ENCODE data around the gene XPOT.
"Not testable (repeated sequence)": the region's sequence is repeated elsewhere in the genome, so short reads cannot be mapped to it uniquely, and the experiment has no call there.

Gene XPOT, protein sequence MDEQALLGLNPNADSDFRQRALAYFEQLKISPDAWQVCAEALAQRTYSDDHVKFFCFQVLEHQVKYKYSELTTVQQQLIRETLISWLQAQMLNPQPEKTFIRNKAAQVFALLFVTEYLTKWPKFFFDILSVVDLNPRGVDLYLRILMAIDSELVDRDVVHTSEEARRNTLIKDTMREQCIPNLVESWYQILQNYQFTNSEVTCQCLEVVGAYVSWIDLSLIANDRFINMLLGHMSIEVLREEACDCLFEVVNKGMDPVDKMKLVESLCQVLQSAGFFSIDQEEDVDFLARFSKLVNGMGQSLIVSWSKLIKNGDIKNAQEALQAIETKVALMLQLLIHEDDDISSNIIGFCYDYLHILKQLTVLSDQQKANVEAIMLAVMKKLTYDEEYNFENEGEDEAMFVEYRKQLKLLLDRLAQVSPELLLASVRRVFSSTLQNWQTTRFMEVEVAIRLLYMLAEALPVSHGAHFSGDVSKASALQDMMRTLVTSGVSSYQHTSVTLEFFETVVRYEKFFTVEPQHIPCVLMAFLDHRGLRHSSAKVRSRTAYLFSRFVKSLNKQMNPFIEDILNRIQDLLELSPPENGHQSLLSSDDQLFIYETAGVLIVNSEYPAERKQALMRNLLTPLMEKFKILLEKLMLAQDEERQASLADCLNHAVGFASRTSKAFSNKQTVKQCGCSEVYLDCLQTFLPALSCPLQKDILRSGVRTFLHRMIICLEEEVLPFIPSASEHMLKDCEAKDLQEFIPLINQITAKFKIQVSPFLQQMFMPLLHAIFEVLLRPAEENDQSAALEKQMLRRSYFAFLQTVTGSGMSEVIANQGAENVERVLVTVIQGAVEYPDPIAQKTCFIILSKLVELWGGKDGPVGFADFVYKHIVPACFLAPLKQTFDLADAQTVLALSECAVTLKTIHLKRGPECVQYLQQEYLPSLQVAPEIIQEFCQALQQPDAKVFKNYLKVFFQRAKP

DNA sequence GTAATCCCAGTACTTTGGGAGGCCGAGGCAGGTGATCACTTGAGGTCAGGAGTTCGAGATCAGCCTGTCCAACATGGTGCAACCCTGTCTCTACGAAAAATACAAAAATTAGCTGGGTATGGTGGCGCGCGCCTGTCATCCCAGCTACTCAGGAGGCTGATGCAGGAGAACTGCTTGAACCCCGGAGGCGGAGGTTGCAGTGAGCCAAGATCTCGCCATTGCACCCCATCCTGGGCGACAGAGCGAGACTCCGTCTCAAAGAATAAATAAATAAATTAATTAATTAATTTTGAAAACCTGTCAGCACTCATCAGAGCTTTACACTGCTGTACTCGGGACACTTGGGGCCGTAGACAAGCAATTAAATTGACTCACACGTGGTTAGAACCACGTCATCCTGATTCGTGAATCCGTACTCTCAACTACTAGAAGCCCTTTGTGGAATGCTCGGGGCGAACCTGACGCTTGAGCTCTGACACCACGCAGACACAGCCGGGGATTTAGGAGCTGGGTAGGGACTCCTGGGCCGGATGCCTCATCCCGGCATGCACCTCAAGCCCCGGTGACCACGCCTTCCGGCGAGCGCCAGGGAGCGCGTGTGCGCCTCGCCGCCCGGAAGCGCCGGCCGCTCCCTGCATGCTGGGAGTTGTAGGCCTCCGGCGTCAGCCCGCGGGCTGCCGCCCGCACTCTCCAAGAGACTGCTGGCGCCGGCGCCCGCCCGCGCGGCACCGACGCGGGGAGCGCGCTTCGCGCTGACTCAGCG is at the start of gene XPOT:
Gene XPOT (plus strand): TSS at position 686 of the 763 bp plus-strand sequence. CDS start 5,644 bp downstream, outside the sequence.
- peak; percentile 88 for DNase-seq (ENCODE audit: low read depth)

DNA sequence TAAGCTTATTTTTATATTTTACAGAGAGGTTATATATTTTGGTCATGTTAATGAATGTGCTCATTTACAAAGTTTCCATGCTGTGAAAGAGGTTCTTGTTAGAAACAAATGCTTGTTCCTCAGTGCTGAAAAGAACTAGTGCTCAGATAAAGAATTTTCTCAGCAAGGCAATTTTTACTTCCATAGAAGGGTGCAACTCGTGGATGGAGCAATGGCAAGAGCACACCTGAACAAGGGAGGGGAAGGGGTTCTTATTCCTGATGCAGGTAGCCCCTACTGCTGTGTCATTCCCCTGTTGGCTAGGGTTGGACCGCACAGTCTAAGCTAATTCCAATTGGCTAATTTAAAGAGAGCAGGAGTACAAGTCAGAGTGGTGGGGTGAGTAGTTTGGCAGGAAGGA is 48.0 kb upstream of the XPOT start:
- DNase-seq (ENCODE audit: low read depth), result not testable (repeated sequence)

- DNase-seq (ENCODE audit: low read depth), result not testable (repeated sequence)
Observed at GRCh38 chr12:64361173-64361572, 43.0 kb upstream of the XPOT start.

DNA sequence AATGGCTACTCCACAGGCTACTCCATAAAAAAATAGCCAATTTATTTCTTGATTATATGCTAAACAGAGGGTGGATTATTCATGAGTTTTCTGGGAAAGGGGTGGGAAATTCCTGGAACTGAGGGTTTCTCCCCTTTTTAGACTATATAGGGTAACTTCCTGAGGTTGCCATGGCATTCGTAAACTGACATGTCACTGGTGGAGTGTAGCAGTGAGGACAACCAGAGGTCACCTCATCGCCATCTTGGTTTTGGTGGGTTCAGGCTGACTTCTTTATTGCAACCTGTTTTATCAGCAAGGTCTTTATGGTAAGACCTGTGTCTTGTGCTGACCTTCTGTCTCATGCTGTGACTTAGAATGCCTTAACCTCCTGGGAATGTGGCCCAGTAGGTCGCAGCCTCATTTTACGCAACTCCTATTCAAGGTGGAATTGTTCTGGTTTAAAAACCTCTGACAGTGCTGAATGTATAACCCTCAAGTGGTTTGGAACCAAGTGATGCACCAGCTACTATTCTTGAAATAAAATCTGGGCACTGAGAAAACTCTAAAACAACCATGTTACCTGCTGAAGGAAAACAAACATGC is 41.4 kb upstream of the XPOT start:
- no peak for DNase-seq (ENCODE audit: low read depth)

DNA sequence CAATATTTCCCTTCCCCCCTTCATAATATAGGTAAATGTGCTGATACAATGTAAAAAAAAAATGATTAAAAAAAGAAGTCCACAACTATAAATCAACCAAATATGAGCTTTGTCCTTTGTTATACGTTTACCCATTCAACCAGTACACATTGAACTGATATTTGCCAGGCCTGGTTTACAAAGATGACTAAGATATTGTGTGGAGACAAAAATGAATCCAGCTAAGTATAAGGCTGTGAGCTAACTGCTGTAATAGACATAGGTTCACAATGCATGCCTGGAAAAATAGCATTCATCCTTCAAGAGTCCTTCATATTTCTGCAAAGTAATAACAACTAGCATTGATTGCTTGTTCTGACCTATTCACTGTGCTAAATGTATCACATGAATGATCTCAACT is 20.5 kb upstream of the XPOT start:
- DNase-seq (ENCODE audit: low read depth), result no peak

- DNase-seq (ENCODE audit: low read depth), result no peak
Observed at GRCh38 chr12:64385019-64385418, 19.2 kb upstream of the XPOT start.

- DNase-seq (ENCODE audit: low read depth), result no peak
Observed at GRCh38 chr12:64385468-64385867, 18.7 kb upstream of the XPOT start.

DNA sequence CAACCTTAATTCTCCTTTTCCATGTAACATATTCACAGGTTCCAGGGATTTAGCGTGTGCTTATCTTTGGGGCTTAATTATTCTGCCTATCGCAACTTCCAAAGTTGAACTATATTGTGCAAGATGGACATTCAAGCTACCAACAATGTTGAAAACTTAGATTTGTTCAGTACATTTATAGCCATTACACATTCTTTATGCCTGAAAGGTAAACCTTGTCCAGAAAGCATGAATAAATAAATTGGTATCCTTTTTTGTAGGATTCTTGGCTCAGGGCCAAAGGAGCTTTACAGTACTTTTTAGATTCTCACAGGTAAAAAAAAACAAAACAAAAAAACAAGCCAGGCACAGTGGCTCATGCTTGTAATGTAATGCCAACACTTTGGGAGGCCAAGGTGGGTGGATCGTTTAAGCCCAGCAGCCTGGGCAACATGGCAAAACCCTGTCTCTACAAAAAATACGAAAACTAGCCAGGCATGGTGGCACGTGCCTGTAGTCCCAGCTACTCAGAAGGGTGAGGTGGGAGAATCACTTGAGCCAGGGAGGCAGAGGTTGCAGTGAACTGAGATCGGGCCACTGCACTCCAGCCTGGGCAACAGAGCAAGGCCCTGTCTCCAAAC is 16.9 kb upstream of the XPOT start:
- no peak for DNase-seq (ENCODE audit: low read depth)

- DNase-seq (ENCODE audit: low read depth), result no peak
Observed at GRCh38 chr12:64389154-64389553, 15.0 kb upstream of the XPOT start.

- DNase-seq (ENCODE audit: low read depth), result no peak
Observed at GRCh38 chr12:64390275-64390851, 13.8 kb upstream of the XPOT start, which contains the start of gene C12orf56. TSS of gene C12orf56 (minus strand) at chr12:64390758. CDS start at chr12:64390565, 193 bp downstream.

DNA sequence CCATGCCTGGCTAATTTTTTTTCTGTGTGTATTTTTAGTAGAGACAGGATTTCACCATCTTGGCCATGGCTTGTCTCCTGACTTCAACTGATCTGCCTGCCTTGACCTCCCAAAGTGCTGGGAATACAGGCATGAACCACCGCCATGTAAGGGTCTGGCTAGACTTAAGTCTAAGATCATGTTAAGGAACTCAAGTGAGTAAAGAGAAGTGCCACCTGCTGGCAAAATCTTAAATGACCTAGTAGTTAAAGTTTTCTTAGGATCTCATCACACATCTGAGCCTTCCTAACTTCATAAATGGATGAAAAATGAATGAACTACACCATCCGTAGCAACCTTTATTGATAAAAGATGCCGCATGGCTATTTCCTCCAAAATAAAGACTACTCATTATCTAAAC is 12.0 kb upstream of the XPOT start:
- DNase-seq (ENCODE audit: low read depth), result no peak

GRCh38 chr12:64395739-64396138 is 8.5 kb upstream of the XPOT start:
- DNase-seq (ENCODE audit: low read depth), result no peak

DNA sequence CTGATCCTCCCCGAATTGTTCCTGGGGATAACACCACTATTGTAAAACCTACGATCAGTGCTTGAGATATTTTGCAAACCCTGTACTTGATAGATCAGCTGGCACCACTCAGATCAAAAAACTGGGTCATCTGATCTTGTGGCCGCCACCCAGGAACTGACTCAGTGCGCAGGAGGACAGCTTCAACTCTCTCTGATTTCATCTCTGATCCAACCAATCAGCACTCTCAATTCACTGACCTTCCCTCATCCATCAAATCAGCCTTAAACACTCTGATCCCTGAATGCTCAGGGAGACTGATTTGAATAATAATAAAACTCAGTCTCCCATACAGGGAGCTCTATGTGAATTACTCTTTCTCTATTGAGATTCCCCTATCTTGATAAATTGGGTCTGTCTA is 4.2 kb upstream of the XPOT start:
- no peak for DNase-seq (ENCODE audit: low read depth)

GRCh38 chr12:64402181-64402580 is 2.0 kb upstream of the XPOT start:
- DNase-seq (ENCODE audit: low read depth), result no peak

GRCh38 chr12:64404470-64405256 is 471 bp downstream of the XPOT start:
- peak; percentile 63 for DNase-seq (ENCODE audit: low read depth)

DNA sequence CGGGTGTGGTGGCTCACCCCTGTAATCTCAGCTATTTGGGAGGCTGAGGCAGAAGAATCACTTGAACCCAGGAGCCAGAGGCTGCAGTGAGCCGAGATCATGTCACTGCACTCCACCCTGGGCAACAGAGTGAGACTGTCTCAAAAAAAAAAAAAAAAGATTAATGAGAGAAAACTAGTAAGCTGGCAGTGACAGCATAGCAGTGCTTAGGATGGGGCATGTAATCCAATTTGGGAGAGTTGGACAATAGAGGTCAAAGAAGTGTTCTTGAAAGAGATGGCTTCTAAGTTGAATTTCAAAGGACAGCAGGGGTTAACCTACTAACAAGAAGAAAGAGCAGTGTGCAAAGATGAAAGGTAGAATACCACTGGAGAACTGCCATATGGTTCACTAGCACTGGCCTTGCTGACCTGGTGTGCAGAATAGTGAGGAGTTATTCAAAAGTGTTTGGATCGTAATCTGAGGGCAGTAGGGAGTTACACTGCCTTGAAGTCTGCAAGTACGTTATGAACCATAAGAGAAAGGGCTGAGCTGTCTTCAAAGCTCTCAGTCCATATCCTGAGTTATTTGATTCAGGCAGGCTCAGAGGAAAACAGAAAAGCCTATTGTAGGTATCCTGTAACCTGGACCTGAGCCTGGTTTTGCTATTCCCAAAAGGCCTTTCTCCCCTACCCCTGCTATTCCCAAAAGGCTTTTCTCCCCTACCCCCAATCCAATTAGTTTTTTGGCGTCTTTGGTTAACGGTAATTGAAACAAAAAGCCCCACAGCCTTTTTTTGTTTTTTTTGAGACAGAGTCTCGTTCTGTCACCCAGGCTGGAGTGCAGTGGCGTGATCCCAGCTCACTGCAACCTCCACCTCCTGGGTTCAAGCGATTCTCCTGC is 3.4 kb downstream of the XPOT start:
- DNase-seq (ENCODE audit: low read depth), result no peak

GRCh38 chr12:64411427-64411826 is 7.2 kb downstream of the XPOT start:
- DNase-seq (ENCODE audit: low read depth), result no peak

GRCh38 chr12:64412459-64412858 is 8.3 kb downstream of the XPOT start:
- no peak for DNase-seq (ENCODE audit: low read depth)

- no peak for DNase-seq (ENCODE audit: low read depth)
Observed at GRCh38 chr12:64413884-64414283, 9.7 kb downstream of the XPOT start.
